Gastroesophageal sphincter (tissue), 3 donors: ENCODE results near the gene AMZ1.

Experiments used
- CTCF ChIP-seq, 4 experiments: fragments of 200-600 bp in 2 of 4; fragments of 450-650 bp in 2 of 4; sonication (generic) in 1 of 4; IDR thresholded peaks; one replicate each; pipeline ENCODE4 v1.5.1; 2017 to 2019; ENCODE audit warnings: antibody characterized with exemption in 4 of 4, mild to moderate bottlenecking in 2 of 4, moderate library complexity in 2 of 4
- EP300 ChIP-seq: sonication (generic); formaldehyde crosslinking; IDR thresholded peaks from one replicate; pipeline ENCODE4 v1.6.1; 2017; ENCODE audit warnings: antibody characterized with exemption, mild to moderate bottlenecking
- POLR2A ChIP-seq, 2 donors: fragments of 450-650 bp; IDR thresholded peaks; one replicate each; pipeline ENCODE4 v1.6.1; 2017; ENCODE audit warnings: antibody characterized with exemption in 2 of 2, mild to moderate bottlenecking in 2 of 2, moderate library complexity in 1 of 2

GRCh38 chr7:2680792-2681490 is 7.1 kb upstream of the AMZ1 start:
- TF ChIP-seq CTCF (IDR thresholded peaks at IDR 0.05), result peak in 3 of 4 experiments; percentile 64 to 78 (median 68)
- no peak for TF ChIP-seq POLR2A (IDR thresholded peaks at IDR 0.05)
- TF ChIP-seq EP300, result no peak
